Skeletal muscle cell (primary cell): ENCODE measurements around the gene CSF1R.
"Not testable (repeated sequence)": the region's sequence is repeated elsewhere in the genome, so short reads cannot be mapped to it uniquely, and the experiment has no call there.

Source experiments
- DNase-seq: peaks from one replicate; pipeline ENCODE4 v3.0.0-alpha.2; 2010; ENCODE audit warnings: low read depth
- H3K4me3 ChIP-seq: 2 replicates; pipeline ENCODE4 v1.5.1; 2011; ENCODE audit warnings: low read depth, mild to moderate bottlenecking, control low read depth, low read length, moderate library complexity

The CSF1R gene

DNA sequence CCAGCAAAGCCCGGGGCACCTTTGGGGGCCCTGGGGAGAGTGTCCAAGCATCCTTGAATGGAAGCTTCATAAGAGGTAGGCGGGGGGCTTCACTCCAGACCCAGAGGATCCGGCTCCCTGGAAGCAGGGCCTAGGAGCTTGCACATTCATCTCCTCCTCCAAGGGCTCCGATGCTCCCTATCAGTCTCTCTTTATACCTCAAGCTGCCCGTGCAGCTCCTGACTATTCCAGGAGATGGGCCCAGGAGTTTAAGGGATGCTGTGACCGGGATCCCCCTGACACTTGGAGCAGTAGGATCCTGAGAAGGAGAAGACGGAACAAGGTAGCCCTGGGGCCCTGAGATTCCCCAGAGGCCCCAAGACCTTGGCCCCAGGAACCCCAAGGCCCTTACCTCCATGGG lies 25.9 kb downstream of the CSF1R start:
- DNase-seq: no peak
- no peak overlapping the region for H3K4me3 ChIP-seq

- no peak overlapping the region for H3K4me3 ChIP-seq
- DNase-seq: no peak
Observed at GRCh38 chr5:150059623-150060022, 26.7 kb downstream of the CSF1R start.

GRCh38 chr5:150058480-150059126 lies 27.8 kb downstream of the CSF1R start:
- no peak overlapping the region for H3K4me3 ChIP-seq
- peak; percentile 53 for DNase-seq

DNA sequence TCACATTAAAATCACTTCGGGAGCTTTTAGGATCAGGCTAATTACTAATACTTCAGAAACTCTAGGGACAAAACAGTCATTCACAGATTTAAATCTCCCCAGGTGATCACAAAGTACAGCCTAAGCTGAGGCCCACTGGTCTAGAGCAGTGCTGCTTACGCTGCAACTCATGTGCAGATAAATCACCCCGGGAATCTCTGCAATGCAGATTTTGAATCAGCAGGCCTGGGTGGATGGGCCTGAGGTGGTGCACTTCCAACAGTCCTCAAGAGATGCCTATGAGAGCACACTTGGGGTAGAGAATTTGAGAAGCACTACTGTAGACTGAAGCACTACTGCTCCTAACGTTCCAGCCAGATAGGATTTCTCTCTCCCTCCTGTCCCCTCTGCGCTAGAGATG lies 28.4 kb downstream of the CSF1R start:
- H3K4me3 ChIP-seq: no peak overlapping the region
- no peak for DNase-seq

DNA sequence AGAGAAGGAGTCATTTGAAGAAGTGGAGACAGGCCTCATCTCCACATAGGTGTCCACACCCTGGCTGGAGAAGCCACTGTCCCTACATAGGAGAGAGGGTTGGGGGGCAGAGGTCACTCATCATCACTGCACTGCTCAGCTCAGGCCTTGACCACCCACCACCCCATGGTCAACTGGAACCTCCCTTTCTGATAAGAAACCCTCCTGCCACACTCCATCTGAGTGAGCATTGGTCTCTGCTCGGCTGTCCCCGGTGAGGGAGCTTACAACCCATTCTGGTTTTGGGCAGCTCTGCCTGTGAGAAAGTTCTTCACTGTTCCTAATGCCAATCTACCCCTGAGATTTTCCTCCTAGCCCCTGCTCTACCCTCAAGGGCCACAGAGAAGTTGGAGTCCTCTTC lies 28.8 kb downstream of the CSF1R start:
- H3K4me3 ChIP-seq: no peak overlapping the region
- no peak for DNase-seq

DNA sequence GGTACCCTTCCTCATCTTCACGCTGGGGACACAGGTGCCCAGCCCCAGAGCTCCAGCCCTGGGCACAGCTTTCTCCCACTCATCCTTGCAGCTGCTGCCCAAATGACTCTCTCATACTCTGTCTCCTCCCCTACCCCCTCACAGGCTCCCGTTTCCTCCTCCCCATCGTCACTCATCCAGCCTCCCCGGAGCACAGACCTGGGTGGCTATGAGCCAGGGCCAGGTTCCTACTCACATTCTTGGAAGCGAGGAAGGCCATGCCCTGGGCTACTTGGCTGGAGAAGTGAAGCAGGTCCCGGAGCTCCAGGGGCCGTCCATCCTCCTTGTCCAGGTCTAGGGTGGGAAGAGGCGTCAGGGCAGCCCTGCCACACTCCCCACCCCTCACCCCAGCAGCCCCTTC lies 29.3 kb downstream of the CSF1R start:
- no peak overlapping the region for H3K4me3 ChIP-seq
- DNase-seq: no peak

- no peak overlapping the region for H3K4me3 ChIP-seq
- no peak for DNase-seq
Observed at GRCh38 chr5:150056075-150056443, 30.3 kb downstream of the CSF1R start.

DNA sequence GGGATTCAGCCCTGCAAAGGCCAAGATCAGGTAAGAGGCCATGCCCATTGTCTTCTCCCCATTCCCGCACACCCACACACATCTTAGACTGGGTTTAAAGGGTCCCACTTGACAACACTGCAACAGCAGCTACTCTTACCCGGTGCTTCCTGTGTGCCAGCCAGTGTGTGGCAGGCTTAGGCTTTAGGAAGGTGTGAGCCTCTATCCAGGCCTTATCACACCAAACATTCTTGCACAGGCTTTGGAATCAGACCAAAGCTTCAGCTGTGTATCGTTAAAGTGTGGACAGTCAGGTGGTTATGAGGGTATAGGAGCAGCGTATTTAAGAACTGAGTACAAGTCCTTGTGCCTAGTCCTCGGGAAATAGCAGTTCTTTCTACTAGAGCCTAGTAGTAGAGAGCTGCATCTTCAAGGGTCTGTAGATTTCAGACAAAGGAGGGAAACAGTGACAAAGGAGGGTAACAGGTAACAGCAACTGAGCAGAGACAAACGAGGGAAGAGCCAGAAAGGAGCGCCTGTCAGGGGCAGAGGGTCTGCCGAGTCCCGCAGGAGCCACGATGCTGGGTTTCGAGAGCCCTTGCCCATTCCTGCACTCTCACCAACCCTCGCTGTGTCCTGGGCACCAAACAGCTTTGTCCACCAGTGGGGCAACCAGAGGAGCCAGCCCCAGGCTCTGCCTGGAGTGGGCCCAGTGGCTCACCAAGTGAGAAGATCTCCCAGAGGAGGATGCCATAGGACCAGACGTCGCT lies 30.9 kb downstream of the CSF1R start:
- H3K4me3 ChIP-seq: no peak overlapping the region
- DNase-seq: no peak

GRCh38 chr5:150054569-150054968 lies 31.8 kb downstream of the CSF1R start:
- H3K4me3 ChIP-seq: no peak overlapping the region
- DNase-seq: no peak

- no peak for DNase-seq
- H3K4me3 ChIP-seq: no peak overlapping the region
Observed at GRCh38 chr5:150053713-150054392, 32.5 kb downstream of the CSF1R start.

GRCh38 chr5:150052956-150053712 lies 33.2 kb downstream of the CSF1R start:
- no peak overlapping the region for H3K4me3 ChIP-seq
- DNase-seq: peak; percentile 44

DNA sequence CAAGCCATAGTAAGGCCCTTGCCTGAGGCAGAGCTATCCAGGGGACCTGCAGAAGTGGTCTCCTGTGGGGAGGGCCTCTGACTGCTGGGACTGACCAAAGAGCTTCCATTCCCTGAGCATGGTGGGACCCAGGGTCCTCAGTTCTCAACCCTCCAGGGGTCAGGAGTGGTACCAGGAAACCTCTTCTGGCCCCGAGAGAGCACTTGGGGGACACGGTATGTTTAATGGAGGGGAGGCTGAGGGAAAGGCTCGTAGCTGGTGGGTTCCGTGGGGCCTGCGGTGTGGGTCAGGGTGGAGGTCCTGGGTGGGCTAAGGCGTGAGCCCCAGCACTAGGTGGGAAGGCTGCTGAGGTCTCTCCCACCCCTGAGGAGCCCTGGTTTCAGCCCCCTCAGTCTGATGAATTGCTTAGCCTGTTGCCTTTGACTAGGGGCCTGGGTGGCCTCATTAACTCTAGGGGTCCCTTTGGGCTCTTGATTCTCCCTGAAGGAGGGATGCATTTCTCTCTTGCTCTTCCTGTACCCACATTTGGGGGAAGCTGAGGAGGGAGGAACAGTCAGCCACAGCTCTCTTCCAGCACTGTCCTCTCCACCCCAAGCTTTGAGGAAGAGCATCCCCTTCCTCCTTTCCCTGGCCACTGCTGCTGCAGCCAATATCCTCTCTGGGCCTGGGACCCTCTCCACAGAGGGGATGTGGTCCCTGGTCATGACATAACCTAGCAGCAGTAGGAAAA lies 34.0 kb downstream of the CSF1R start:
- no peak overlapping the region for H3K4me3 ChIP-seq
- no peak for DNase-seq

DNA sequence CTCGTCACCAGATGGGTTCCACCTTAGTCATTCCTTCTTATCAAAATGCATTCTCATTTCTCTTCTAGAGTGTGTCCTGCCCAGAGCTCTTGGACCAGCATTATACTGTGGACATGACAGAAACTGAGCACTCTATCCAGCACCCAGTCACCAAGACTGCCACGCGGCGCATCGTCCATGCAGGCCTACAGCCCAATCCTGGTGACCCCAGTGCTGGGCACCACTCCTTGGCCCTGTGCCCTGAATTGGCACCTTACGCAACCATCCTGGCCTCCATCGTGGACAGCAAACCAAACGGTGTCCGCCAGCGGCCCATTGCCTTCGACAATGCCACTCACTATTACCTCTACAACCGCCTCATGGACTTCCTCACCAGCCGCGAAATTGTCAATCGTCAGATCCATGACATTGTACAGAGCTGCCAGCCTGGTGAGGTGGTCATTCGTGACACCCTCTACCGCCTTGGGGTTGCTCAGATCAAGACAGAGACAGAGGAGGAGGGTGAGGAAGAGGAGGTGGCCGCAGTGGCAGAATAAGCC lies 34.6 kb downstream of the CSF1R start:
- H3K4me3 ChIP-seq: no peak overlapping the region

GRCh38 chr5:150050172-150050811 lies 36.1 kb downstream of the CSF1R start:
- H3K4me3 ChIP-seq: not testable (repeated sequence)
- DNase-seq: peak; percentile 29

More for the DNA sequence above, 34.6 kb downstream of the CSF1R start:
- DNase-seq: no peak

- no peak for DNase-seq
- H3K4me3 ChIP-seq: no peak overlapping the region
Observed at GRCh38 chr5:150046031-150046430, 40.3 kb downstream of the CSF1R start.

- H3K4me3 ChIP-seq: no peak overlapping the region
- no peak for DNase-seq
Observed at GRCh38 chr5:150045549-150045948, 40.8 kb downstream of the CSF1R start.

DNA sequence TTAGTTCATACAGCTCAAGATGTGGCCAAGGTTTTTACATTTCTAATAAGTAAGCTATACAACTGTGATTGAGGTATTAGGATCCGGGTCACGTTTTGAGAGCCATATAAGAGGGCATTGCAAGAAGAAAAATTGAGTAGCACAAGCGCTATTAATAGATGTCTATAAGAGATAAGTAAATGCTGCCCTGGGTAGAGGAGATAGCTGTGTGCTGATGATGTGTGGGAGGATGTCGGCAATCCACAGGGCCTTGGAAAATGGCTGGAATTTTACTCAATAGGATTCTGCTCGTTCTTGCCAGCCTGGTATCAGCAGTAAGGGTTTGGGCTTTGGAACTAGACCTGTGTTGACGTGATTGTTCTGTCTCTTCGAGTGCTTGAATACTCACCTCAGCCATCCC lies 41.6 kb downstream of the CSF1R start:
- DNase-seq: no peak
- H3K4me3 ChIP-seq: no peak overlapping the region

DNA sequence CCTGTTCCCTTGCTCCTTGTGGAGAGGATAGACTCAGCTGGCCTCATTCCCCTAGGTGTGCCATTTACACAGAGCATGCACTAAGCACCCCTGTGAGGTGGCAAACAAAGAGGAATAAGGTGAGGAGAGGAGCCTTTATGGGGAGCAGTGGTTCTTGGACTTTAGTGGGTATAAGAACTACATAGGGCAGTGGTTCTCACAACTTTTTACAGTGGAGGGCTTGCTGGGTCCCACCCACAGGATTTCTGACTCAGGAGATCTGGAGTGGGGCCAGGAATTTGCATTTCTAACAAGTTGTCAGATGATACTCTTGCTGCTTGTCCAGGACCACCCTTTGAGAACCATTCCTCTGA lies 42.0 kb downstream of the CSF1R start:
- peak; percentile 69 for DNase-seq
- H3K4me3 ChIP-seq: no peak overlapping the region
